Measurements from ENCODE around the gene NHS.

DNA sequence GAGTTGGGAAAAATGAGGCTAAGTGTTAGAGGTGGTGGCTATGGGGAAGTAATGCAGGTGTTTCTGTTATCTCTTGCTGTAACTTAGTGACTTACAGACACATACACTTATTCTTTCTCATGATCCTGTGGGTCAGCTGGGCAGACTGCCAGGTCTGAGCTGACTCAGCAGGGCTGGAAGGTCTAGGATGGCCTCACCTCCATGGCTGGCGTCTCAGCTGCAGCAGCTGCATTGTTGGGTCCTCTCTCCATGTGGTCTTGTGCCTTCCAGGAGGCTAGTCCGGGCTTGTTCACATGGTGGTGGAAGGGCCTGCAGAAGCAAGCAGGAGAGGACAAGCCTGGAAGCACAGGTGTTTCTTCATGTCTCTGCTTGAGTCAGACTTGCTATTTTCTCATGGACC, 172.7 kb downstream of the NHS start:
- TF ChIP-seq CTCF (IDR thresholded peaks at IDR 0.05; ENCODE audit: insufficient read depth, low read length), result no peak
- TF ChIP-seq POLR2AphosphoS5 (IDR thresholded peaks at IDR 0.05; ENCODE audit: low read depth), result no peak
- TF ChIP-seq, protein P1, sequence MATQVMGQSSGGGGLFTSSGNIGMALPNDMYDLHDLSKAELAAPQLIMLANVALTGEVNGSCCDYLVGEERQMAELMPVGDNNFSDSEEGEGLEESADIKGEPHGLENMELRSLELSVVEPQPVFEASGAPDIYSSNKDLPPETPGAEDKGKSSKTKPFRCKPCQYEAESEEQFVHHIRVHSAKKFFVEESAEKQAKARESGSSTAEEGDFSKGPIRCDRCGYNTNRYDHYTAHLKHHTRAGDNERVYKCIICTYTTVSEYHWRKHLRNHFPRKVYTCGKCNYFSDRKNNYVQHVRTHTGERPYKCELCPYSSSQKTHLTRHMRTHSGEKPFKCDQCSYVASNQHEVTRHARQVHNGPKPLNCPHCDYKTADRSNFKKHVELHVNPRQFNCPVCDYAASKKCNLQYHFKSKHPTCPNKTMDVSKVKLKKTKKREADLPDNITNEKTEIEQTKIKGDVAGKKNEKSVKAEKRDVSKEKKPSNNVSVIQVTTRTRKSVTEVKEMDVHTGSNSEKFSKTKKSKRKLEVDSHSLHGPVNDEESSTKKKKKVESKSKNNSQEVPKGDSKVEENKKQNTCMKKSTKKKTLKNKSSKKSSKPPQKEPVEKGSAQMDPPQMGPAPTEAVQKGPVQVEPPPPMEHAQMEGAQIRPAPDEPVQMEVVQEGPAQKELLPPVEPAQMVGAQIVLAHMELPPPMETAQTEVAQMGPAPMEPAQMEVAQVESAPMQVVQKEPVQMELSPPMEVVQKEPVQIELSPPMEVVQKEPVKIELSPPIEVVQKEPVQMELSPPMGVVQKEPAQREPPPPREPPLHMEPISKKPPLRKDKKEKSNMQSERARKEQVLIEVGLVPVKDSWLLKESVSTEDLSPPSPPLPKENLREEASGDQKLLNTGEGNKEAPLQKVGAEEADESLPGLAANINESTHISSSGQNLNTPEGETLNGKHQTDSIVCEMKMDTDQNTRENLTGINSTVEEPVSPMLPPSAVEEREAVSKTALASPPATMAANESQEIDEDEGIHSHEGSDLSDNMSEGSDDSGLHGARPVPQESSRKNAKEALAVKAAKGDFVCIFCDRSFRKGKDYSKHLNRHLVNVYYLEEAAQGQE (IDR thresholded peaks at IDR 0.05; ENCODE audit: insufficient replicate concordance, low read depth), result no peak
